GM18868 (cell line): ENCODE measurements around the gene FBXO28.
"Not testable (repeated sequence)": the region's sequence is repeated elsewhere in the genome, so short reads cannot be mapped to it uniquely, and the experiment has no call there.

Experiments
- ATAC-seq: cut with Tn5 transposase; IDR thresholded peaks from one replicate; pipeline ENCODE4 v1.9.1; 2021; ENCODE audit warnings: mild to moderate bottlenecking, moderate library complexity; ENCODE audit not compliant: unreplicated experiment

The FBXO28 gene, protein sequence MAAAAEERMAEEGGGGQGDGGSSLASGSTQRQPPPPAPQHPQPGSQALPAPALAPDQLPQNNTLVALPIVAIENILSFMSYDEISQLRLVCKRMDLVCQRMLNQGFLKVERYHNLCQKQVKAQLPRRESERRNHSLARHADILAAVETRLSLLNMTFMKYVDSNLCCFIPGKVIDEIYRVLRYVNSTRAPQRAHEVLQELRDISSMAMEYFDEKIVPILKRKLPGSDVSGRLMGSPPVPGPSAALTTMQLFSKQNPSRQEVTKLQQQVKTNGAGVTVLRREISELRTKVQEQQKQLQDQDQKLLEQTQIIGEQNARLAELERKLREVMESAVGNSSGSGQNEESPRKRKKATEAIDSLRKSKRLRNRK

DNA sequence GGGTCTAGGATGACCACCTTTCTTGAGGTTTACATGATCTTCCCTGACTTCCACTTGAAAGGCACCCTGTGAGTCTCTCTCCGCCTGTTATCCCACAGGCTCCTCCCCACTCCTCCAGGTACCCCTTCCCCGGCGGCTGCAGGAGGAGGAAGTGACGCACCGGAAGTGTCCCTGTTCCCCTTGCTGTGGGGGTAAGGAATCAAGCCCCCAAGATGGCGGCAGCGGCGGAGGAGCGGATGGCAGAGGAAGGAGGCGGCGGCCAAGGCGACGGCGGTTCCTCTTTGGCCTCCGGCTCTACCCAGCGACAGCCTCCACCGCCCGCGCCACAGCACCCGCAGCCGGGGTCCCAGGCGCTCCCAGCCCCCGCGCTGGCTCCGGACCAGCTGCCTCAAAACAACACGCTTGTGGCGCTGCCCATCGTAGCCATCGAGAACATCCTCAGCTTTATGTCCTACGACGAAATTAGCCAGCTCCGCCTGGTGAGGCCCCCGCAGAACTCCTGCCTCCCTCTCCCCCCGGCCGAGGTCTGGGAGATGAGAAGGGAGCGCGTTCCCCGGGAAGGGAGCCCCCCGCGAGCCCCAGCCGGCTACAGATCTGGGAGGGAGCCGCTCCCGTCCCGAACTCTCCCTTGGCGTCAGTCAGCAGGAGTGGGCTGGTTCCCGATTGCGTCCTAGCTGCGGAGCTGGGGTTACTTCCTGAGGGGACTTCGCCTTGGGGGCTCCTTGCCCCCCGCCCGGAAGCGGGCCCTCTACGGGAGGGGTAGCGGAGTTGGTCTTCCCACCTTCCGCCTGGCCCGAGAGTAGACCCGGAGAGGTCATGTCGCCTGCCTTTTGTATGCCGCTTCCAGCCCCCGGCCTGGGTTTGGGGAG lies at the start of gene FBXO28:
TSS of gene FBXO28 (plus strand) at position 194 of the 869 bp plus-strand sequence. CDS start at position 213, 19 bp downstream.
- peak; percentile 99 for ATAC-seq

DNA sequence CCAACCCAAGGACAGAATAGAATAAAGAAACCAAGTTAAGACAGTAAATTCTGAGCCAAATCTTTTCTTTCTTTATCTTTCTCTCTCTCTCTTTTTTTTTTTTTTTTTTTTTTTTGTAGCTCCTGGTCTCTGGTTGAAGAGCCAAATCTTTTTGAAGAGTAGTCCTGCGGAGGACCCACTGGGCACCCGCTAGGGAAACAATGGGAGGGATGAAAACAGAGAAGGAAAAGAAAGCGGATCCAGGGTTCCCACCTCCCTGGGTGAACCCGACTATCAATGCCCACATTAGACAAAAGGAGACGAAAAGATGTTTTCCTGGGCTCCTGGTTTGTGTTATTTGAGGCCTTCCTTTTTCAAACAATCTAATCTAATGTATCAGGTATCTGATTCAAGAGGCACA lies 49.8 kb upstream of the FBXO28 start:
- no peak for ATAC-seq

DNA sequence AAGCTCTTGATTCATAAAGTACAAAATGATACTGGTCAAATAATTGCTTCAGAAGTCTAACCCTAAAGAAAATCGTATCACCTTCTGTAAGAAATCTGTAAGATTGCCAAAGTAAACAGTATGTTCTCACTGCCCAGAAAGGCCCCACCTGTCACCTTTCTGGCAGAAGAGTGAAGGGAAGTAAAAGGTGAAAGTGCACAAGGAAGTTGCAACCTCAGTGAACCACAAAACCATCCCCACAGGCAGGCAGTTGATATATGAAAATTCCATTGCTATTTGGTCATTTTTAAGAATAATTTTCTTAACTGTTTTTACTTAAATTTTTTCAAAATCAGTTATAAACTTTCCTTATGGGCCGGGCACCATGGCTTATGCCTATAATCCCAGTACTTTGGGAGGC lies 48.5 kb upstream of the FBXO28 start:
- no peak for ATAC-seq

DNA sequence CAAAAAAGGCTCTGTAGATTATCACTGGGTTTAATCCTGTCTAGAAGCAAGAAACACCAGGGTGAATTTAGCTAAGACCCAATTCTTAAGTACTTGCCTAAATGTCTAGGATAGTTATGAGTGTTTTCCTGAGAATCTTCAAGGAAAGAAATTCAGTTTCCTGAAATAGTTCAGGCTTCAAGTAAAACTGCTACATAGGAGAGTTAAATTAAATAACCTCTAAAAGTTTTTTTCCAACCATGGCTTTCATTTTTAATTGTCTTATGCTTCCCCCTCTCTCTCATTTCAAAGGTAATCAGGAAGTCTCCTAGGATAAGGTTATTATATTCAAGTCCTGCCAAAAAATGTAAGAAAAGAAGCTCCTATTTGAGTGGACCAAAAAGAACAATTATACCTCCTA lies 46.7 kb upstream of the FBXO28 start:
- ATAC-seq = no peak

DNA sequence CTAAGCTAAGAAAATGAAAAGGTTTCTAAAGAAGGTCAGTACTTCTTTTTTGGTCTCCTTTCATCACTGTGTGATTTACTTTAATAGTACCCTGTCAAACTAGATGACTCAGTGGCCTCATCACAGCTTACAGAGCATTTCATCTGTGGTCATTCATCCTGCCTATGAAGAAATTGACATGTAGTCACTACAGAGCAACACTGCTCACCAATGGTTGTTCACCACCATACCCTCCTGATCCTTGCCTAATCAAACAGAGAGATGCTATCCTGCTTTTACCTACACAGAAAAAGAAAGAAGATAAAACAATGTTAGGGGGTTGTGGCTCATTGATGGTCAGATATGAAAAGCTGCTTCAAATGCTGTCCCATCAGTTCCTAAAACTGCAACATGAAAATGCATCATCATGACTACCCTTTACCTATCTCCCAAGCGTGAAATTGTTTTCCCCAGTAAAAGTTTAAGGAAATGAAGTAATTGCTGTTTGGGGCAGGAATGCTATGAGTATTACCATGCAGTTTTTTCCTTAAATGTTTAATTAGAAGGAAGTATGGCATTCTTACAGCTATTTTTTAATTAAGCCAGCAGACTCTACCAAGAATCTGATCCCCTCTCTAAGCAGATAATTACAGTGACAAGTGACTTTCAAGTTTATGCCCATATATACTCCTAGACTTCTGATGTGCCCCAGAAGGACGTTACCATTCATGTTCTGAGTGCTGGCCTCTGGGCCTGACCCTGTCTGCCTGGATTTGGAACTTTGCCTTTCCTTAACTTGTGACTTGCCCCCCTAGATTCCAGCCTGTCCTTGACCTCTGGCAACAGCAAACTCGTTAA lies 46.1 kb upstream of the FBXO28 start:
- no peak for ATAC-seq

DNA sequence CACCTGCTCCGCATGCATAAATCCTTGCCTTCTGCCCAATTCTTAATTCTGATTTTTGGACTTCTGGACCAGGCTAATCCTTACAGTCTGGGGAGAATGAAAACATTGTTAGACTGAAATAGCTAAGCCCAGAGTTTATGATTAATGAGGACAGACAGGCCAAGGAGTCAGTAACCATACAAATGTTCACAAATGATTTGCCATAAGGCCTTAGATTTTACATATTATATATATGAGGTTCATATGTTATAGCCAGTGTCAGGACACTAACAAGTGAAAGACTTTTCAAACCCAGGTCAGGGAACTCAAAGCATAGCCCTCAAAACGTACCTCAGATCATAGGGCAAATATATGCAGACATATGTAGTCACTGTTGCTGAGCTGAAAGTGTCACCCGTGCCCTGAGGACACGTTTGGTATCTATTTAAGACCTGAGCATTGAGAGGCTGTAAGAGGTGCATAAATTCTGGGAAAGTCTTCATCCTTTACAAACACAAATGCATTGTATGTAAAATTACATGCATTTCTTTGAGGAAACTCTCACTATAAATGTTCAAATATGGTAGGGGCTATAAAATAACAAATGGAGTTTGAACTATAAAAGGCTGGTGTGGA lies 45.3 kb upstream of the FBXO28 start:
- ATAC-seq = no peak

DNA sequence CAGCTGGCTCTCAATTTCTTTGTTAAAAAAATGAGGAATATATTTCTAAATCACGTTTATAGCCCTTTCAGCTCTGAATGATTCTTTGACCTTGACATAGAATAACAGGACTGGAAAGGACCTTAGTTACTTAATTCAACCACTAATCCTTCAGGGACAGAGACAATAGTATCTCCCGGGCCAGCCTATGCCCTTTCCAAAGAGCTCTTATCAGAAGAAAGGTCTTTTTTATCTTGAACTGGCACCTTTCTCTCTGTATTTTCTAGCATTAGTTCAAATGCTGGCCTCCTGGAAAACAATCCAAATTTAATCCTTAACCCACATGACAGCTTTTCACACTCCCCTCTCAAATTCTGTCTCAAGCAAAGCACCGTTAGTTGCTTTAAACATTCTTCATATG lies 44.8 kb upstream of the FBXO28 start:
- no peak for ATAC-seq

DNA sequence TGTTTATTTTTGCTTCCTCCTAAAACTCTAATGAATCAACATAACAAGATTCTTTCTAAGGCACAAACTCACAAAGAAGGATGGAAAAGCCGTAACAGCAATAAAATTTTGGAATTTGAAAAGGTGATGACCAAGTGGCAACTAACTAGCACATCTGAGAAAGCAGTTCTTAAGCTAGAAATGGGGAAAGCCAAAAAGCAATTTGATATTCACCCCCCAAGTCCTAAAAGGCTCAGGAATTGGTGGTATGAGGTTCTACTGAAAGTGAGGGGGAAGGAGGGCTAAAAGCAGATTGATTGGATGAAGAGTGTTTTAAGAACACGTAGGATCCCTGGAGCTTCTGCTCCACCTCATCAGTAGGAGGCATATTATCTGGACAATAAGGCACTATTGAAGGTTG lies 43.4 kb upstream of the FBXO28 start:
- ATAC-seq = no peak

DNA sequence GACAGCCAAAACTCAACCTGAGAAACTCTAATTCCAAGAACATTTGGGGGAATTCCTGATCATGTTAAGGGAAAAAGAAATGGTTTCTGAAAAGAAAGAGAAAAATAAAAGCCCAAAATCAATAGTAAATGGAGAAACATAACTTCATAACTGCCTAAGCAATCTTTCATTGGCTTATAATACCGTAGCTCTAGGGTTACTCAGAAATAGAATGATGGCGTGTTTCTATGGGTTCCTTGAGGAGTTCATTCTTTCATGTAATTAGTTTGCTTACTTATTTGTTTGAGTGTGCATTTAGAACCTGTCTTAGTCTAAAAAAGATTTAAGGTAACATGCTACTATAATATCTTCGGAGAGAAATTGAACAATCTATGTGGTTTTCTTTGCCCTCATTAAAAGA lies 37.5 kb upstream of the FBXO28 start:
- ATAC-seq = no peak

DNA sequence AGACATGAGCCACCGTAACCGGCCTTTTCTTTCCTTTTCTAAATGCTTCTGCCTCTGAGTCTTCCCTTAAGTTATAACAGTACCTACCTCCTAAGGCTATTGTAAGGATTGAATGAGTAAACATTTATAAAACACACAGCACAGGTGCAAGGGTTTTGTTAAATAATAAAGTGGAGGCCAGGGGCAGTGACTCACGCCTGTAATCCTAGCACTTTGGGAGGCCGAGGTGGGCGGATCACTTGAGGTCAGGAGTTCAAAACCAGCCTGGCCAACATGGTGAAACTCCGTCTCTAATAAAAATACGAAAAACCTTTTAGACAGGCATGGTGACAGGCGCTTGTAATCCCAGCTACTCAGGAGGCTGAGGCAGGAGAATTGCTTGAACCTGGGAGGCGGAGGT lies 34.3 kb upstream of the FBXO28 start:
- not testable (repeated sequence) for ATAC-seq

DNA sequence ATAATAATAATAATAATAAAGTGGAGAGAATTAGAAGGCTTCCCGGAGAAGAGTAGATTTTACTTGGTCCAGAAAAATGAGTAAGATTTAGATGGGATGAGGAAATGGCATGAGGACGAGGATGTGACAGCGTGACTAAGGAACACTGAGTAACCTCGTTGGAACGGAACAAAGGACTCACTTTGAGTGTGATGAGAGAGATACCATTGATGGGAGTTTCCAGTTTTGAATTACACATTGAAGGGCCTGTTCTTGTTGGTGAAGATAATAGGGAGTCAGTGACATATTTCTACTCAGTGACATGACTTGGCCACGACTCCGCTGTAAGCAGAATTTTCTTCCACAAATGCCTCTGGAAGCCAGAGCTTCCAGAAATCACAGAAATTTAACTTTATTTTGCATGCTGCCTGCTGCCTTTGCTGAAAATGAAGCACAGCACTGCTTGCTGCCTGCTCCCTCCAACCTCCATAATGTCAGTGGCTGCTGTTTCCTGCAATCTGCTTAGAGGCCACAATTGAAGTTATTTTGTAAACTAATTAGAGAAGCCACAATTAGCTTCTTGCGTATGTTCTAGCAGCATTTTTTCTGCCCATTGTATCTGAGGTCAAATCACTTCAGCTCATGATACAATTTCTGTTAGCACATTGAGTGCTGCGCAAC lies 33.7 kb upstream of the FBXO28 start:
- ATAC-seq = no peak

DNA sequence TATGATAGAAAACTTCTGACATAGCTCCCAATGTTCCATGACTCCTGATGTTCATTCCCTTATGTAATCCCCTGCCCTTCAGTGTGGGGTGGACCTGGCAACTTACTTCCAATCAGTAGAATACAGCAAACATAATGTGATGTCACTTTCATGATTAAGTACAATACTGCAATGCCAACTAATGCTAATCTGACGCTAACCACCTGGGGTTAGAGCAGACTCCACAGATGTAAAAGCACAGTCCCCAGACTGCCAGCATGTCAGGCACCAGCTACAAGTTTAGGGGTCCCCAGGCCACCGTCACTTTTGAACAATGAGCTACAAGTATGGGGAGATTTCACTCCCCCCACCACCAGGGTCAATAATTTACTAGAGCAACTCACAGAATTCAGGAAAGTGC lies 32.3 kb upstream of the FBXO28 start:
- ATAC-seq = no peak

DNA sequence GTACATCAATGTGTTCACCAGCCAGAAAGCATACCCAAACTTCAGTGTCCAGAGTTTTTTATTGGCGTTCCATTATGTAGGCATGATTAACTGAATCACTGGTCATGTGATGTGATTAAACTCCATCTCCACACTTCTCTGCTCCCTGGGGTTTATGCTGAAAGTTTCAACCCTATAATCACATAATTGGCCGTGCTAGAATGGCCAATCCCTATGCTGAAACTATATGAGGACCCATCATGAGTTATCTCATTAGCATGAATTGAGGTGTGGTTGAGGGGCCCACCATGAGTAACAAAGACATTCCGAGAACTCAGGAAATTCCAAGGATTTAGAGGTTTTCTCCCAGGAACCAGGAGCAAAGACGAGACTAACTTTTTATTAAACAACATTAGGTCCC lies 31.8 kb upstream of the FBXO28 start:
- no peak for ATAC-seq

DNA sequence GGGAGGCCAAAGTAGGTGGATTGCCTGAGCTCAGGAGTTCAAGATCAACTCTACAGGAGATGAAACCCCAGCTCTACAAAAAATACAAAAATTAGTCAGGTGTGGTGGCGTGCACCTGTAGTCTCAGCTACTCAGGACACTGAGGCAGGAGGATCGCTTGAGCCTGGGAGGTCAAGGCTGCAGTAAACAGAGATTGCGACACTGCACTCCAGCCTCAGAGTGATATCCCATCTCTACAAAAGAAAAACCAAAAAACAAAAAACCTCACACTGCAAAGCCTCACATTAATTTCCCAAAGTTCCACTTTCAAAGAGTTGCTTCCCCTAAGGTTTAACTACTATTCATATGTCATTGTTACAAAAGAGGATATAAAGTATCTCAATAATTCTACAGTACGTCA lies 29.0 kb upstream of the FBXO28 start:
- no peak for ATAC-seq

DNA sequence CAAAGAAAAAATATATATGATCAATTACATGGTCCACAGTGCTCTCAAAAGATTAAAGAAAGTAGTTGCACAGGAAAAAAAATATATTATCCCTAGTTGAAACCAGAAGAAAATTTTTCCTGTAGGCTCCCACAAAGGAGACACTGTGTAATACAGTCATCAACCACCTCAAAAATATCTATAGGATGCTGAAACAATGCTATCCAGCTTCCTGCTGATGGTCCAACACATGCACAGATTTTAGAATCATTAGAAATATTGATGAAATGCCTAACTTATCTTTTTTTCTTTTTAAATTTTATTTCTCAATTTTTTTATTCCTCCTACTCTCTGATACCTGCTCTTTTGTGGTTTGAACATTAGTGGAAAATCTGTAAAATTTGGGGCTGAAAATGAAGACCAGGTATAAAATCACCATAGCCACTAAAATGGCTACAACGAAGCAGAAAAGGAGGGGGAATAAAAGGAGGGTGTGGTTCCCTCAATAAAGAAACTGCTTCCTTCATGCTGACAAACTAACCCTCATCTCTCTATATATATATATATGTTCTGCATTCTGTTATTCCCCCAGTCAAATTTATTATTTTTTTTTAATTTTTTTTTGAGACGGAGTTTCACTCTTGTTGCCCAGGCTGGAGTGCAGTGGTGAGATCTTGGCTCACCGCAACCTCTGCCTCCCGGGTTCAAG lies 28.3 kb upstream of the FBXO28 start:
- ATAC-seq = no peak

DNA sequence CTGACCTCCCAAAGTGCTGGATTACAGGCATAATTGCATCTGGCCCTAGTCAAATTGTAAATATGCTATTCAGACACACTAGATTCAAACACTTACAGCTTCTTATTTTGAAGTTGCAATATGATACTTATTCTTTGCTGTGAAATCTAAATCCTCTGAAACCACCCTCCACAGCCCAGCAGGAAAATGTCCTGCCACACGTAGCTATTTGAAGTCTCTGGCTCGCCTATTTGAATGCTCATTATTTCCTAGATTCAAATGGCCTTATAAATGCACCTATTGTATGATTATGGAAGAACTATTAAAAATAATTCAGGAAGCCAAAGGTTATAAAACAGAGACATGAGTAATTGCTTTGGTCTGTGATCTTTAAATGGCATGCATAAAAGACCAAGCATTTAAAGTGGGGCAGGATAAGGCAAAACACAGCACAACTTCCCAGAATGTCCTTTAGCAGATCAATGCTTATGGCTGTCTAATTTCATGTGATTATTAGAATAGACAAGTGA lies 26.6 kb upstream of the FBXO28 start:
- no peak for ATAC-seq

DNA sequence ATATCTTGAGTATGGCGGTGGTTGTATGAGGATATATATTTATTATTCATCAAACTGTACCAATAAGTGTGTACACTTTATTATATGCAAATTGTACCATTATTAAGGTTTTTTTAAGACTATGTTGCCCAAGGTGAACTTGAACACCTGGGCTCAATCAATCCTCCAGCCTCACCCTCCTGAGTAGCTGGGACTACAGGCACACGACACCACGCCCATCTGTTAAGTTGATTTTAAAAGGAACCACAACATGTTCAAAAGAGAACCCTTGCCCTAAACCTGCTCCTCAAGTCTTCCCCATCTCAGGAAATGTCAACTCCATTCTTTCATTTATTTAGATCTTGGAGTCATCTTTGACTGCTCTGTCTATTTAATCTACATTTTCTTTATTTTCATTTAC lies 24.3 kb upstream of the FBXO28 start:
- ATAC-seq = no peak

DNA sequence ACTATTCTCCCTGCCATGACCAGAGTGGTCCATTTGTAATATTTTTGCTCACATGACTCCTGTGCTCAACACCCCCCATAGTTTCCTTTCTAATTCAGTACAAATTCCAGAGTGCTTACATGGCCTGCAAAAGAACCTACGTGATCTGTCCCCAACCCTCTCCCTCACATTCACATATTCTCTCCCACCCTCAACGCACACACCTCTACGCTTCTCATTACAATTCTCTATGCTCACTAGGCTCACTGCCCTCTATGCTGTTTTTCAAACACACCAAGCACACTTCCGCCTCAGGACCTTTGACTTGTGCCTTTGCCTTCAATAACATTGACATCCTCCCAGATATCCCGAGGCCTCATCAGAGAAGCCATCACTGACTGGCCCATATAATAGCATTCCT lies 23.8 kb upstream of the FBXO28 start:
- ATAC-seq = no peak

DNA sequence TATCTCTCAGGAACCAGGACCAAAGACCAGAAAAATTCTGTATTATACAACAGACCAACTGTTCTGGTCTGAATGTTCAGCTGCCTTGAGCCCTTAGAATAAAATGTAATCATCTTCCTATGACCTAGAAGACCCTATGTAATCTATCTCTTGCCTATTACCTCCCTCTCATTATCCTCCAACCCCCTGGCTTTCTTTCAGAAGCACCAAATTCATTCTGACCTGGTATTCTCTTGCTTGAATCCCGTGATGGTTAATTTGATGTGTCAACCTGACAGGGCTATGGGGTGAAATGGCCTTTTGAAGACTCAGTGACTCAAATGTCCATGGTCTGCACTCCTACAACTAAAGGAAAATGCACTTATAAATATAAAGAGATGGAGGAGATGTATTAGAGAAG lies 21.8 kb upstream of the FBXO28 start:
- ATAC-seq = no peak

DNA sequence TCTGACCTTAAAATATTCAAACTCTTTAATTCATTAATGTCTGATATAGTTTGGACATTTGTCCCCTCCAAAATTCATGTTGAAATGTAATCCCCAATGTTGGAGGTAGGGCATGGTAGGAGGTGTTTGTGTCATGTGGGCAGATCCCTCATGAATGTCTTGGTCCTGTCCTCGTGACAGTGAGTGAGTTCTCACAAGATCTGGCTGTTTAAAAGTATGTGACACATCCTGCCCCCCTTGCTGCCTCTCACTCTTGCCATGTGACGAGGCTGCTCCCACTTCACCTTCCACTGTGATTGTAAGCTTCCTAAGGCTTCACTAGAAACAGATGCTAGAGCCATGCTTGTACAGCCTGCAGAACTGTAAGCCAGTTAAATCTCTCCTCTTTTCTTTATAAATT lies 21.3 kb upstream of the FBXO28 start:
- no peak for ATAC-seq
